Renal cortical epithelial cell (primary cell): ENCODE measurements around the gene MPC1L. TPM values are rescaled to one million over a fixed set of nuclear protein-coding genes. Genes with fewer than 3 reads are reported as not detected.

ENCODE experiments used
- DNase-seq: peaks from one replicate; pipeline ENCODE4 v3.0.0-alpha.2; 2011; ENCODE audit warnings: low read depth
- total RNA-seq: library from RNA; depleted of rRNA; stranded (reverse); fragments of >200 nt; gene quantifications from 2 replicates; pipeline ENCODE4 v1.2.3, GENCODE V29; 2014

MPC1L gene
- total RNA-seq, 1 donor from 2014 or later, result not detected

- DNase-seq, result no peak
Observed at GRCh38 chrX:40628506-40628905, 5.3 kb downstream of the MPC1L start.

- no peak for DNase-seq
Observed at GRCh38 chrX:40632199-40632598, 9.0 kb downstream of the MPC1L start.

GRCh38 chrX:40637687-40638086 is 14.5 kb downstream of the MPC1L start:
- DNase-seq, result no peak

GRCh38 chrX:40644176-40644575 is 20.9 kb downstream of the MPC1L start:
- DNase-seq, result peak; percentile 26

- peak; percentile 61 for DNase-seq
Observed at GRCh38 chrX:40644821-40645358, 21.7 kb downstream of the MPC1L start.

- DNase-seq, result no peak
Observed at GRCh38 chrX:40646489-40647306, 23.5 kb downstream of the MPC1L start.

- peak; percentile 70 for DNase-seq
Observed at GRCh38 chrX:40647307-40648197, 24.3 kb downstream of the MPC1L start, which contains the start of gene CXorf38. Gene CXorf38, minus strand, starts transcription at chrX:40647561. Its CDS starts 41 bp downstream, at chrX:40647520.

- peak; percentile 53 for DNase-seq
Observed at GRCh38 chrX:40651620-40652223, 28.5 kb downstream of the MPC1L start.

- DNase-seq, result no peak
Observed at GRCh38 chrX:40652664-40653063, 29.4 kb downstream of the MPC1L start.

GRCh38 chrX:40653535-40653934 is 30.3 kb downstream of the MPC1L start:
- no peak for DNase-seq

GRCh38 chrX:40660381-40660780 is 37.2 kb downstream of the MPC1L start:
- DNase-seq, result no peak

GRCh38 chrX:40661489-40661888 is 38.3 kb downstream of the MPC1L start:
- no peak for DNase-seq

GRCh38 chrX:40663078-40663740 is 40.0 kb downstream of the MPC1L start:
- no peak for DNase-seq

GRCh38 chrX:40663880-40664630 is 40.8 kb downstream of the MPC1L start:
- DNase-seq, result no peak

GRCh38 chrX:40671126-40671525 is 47.9 kb downstream of the MPC1L start:
- no peak for DNase-seq

Other genes with a start within 250 kb of the MPC1L start
- gene ATP6AP2, start 42.5 kb upstream of the MPC1L start, total RNA-seq, result 115 and 169 TPM in 2 replicates
- gene CXorf38, start 24.1 kb downstream of the MPC1L start, total RNA-seq, result 18.5 and 36.6 TPM in 2 replicates
- 8.9 and 35.5 TPM in 2 replicates for gene MED14, start 112.1 kb downstream of the MPC1L start, total RNA-seq